HG03439 (cell line): ENCODE data around the gene ABL1.

Experiments
- ATAC-seq: cut with Tn5 transposase; IDR thresholded peaks from one replicate; pipeline ENCODE4 v1.9.1; 2021; ENCODE audit warnings: mild to moderate bottlenecking, moderate library complexity; ENCODE audit not compliant: unreplicated experiment

The ABL1 gene

DNA sequence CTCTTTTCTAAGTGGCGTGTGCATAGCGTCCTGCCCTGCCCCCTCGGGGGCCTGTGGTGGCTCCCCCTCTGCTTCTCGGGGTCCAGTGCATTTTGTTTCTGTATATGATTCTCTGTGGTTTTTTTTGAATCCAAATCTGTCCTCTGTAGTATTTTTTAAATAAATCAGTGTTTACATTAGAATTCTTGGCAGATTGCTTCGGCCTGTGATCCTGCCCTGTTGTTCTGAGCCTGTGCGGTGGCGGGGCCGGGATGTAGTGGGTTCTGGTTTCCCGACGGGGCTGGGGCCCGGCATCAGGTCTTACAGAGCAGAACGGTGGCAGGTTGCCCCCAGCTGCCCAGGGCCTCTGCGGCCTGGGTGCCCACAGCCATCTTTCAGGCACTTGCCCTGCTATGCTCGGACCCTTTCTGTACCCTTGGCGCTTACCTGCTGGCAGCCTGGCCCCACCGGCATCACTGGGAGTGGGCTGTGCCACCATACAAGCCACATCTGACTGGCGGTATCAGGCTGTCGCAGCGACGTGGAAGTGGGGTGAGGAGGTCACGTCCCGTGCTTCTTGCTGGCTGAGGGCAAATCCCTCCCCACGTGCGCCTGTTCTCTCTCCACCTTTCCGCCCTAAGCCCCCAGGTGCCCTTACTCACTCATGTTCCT lies 52.6 kb downstream of the ABL1 start:
- no peak for ATAC-seq

DNA sequence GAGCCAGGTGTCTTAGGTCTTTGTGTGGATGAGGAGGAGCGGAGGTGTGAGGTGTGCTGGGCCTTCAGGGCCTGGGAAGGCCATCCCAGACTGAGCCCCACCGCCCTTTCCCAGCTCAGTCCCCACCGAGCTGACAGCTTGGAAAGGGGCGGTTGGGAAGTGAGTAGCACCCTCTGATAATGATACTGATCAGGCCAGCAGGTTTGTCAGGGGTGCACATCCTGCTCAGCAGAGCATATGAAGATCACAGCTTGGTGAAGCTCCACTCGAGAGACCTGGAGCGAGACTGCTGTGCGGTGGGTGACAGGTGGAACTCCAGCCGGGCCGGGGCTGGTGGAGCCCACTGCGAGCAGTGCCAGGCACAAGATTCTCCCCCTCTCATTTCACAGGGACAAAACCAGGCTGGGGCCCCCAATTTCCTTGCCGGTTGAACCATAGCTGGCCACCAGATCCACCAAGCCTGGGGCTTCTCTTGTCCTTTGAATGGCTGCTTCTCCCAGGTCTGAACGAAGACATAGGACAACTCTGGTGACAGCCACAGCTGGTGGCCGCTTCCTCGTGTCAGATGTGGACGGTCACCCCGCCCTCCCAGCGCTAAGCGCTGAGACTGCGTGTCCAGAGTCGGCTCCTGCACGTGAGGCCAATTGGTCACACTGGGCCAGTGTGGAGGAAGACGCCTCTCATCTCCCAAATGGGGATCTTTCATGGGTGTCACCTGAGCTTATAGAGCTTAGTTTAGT lies 53.3 kb downstream of the ABL1 start:
- no peak for ATAC-seq

DNA sequence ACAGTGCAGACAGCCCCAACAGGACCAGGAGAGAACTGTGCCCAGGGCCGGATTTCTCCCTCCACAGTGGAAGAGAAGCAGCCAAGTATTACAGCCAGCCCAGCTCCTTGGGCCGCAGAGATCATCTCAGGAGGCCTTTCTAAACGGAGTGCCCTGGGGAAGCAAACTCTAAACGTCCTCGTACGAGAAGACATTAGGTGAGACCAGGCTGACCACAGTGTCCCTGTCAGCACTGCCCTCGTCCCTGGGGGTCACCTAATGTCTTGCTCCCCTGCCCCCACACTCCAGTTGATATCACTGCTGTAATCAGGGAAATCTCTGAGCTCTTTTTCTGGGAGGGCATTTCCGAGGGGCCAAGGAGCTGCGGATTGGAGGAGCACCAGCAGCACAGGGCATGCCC lies 55.1 kb downstream of the ABL1 start:
- ATAC-seq, result no peak

DNA sequence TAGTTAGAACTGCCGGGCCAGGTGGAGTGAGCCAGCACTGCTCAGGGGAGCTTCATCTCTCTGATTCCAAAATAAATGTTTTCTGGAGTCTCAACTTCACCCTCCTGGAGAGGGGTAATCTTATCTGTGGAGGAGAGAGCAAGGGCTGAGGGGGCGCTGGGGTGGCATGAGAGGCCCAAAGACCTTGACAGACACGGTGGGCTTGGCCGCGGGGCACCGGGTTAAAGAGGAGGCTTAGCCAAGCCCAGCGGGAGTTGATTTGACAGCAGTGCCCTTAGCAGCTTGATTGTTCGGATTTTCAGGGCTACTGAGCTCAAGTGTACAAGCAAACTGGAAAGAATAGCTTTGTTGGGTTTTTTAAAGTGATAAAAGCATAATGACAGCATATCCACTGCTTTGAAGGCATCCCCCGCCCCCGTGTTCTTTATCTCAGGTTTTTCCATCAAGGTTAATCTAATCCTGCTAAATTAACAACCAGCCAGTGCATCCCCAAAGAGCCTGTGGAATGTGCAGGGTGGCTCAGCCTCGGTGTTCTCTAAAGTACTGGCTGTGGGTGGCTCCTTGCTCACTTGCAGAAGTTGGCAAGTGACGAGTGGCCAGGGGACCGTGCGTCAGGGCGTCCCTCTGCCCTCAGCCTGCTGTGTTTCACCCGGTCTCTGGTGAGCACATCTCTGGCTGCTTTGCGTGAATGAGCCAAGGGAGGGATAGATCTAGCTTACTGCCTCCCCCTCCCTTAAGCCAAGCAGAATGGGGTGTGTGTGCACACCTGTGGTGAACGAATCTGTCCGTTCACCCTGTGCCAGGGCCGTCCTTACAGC lies 56.0 kb downstream of the ABL1 start:
- ATAC-seq, result no peak

DNA sequence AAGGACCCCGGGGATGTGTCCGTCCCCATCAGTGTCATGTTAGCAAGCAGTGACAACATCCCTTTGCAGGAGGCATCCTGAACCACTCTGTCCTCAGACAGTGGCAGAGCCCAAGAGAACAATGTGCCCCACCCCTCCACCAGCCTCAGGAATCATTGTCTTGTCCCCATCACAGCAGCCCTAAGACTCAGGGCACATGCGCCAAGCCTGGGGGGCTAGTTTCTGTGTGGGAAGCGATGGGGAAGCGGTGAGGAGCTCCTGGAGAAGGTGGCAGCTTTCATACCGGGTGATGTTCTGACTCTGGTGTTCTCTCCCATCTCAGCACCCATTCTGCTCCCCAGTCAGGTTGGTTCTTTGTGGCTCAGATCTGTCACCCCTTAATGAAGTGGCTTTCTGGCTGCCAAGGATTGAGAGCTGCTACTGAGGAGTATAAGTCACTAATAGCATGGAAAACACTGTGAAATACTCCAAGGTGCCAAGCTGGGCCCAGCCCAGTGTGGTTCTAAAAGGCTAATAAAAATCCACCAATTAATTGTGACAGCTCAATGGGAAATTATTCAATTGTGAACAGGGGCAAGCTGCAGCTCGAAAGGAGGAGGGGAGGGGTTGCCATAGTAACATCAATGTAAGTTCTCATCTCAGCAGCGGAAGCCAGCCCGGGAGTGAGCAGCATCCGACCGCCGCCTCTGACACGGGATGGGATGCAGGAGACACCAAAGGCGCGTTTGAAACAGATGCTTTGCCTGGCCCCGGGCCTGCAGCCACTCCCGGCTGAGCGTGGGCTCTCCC lies 56.8 kb downstream of the ABL1 start:
- no peak for ATAC-seq

DNA sequence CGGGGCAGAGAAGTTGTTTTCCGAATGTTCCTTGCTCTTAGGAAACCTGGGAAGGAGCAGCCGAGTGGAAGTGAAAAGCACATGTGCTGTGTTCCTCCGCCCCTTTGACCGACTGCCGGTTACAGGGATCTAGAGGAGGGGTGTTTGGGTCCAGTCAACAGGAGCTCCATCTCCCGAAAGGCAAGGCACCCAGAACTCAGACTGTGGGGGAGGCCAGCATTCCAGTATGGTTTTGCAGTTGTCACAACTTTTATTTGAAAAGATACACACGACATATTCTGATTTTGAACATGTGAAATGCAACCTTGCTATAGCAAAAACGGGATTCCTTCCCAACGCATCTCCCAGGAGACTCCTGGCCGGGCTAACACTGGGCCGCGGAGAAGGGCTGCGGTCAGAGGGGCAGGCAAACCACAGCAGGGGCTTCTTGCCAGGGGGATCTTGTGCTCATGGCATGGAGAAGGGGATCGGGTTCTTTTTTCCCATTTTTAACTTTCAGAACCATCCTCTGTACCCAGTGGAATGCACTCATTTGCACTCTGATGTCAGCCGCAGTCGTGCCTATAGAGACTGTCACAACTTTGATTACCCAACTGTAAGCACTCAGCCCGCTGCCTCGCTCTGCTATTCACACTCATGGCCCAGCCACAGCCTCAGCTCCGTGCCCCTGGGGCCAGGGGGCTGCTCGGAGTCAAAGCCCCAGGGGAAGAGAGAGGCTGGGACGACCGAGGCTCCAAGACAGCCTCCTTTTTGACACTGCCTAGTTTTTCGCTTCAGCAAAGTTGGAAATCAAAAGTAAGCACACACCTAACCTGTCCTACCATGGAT lies 57.6 kb downstream of the ABL1 start:
- ATAC-seq, result no peak

DNA sequence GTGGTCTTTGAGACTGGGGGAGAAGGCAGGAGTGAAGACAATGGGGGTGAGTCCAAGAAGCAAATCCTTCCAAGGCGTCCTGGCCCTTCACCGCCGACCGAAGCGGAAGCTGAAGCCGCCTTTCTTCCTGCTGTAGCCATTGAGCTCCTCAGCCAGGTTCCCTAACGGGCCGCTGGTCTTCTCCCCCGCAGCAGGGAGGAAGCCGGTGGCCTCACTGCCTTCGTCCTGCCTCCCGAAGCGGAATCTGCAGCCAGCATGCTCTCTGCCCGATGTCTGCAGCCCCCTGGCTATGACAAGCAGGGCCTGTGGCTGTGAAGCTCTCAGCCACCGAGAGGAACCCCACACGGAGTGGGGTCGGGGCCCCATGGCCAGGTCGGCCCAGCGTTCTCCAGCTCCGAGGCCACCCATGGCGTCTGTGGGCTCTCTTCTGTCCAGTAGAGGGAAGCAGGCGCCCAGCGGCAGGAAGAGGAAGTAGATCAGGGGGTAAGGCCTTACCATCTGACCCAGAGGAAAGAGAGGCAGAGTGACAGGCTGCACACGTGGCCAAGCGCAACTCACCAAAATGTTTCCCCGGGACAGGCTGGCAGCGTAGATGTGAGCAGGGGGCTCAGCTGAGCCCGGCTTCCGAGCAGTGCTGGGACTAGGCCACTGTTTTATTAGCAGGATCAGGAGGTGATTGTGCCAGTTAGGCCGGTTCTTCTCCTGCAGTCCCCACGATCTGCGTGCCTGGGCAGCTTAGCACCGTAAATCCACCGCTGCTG lies 58.5 kb downstream of the ABL1 start:
- no peak for ATAC-seq

DNA sequence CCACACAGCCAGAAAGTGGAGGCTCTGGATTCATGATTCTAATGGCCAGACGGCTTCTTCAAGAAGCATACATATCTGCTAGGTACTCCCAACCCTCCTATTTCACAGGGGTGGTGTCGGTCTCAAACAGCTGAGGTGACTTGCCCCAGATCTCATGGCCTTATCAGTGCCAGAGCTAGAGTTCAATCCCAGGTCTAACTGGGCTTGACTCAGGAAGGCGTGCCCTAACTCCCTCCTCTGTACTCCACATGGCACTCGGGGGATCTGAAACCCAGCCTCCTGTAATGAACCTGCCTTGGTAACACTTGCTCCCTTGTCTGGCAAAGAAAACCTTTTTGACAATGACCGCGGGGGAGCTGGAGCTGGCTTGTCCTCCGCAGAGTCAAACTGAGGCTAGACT lies 59.5 kb downstream of the ABL1 start:
- no peak for ATAC-seq

DNA sequence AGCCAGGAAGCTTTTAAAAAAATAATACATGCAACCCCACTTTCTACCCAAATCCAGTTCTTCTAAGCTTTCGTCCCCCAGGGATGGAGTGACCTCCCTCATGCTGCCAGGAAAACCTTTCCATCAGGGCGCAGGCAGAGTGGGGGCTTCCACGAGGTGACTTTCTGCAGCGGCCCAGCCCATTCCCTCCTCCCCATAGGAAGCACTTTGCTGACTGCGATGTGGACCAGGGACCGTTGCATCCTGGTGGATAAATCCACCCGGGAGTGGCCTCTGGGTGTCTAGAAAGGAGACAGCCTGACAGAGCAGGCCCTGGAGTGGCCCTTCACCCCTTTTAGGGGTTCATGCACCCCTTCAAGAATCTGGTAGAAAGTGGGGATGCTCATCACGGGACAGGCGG lies 60.0 kb downstream of the ABL1 start:
- ATAC-seq, result no peak

DNA sequence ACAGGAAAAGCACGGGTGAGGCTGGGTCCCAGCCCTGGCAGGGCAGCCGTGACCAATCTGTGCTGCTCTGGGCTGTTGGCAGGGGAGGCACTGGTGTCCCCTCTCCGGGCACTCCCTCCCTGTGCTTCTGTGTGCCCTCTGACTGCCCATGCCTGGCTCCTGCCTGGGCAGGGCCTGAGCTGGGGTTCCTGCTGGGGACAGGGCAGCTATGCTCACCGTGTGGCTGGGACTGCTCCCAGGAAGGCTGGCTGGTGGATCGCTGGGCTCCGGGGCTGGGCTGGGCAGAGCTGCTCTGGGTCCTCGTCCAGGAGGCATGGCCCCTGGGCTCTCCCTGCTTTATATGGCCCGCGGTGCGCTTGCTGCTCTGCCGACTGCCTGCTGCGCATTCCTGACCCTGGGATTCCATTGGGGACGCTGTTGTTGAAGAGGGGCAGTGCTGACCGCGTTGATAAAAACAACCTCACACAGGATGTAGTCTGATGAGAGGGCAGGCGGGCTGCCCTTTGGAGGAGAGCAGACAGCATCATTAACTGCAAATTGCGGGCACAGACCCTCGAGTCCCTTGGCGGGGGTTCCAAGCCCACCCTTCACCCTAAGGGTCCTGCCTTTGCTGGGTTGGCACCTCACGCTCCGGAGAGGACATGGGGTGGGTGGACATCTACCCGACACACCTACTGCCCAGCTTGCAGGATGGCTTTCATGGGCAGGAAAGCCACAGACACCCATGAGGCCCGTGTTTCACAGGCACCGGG lies 60.6 kb downstream of the ABL1 start:
- ATAC-seq, result no peak

DNA sequence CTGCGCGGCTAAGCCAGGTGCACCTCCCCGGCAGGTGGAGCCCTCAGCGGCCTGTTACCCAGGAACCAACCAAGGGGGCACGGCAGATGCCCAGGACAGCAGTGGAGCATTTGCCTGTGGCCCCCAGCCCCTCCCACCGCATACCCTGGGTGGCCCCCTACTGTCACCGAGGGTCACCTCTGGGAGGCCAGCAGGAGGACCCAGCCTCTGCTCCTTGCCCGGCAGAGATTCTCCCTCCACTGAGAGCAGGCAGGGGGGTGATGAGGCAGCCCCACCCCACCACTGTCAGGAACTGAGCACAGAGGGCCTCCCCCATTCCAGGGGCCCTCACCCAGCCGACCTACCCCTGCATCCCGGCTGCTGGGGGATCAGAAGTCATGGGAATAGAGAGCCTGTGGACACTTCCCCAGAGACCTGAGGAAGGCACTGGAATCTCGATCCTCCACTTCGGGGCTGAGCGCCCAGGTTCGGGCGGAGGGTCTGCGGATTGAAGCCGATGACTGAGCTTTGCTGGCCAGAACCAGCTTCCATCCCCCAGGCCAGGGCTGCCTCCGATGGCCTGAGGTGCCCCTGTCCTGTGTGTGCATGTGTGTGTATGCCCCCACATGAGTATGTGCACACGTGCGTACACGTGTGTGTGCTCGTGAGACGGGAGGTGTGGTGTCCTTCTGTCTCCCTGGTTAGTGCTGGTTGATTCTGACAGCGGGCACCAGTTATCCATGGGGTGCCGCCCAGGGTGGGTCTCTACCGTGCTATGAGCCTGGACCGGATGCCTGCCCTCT lies 61.4 kb downstream of the ABL1 start, which contains the start of gene QRFP:
Gene QRFP (minus strand): TSS at position 580 of the 782 bp plus-strand sequence. CDS start 2,974 bp downstream, outside the sequence.
- ATAC-seq, result no peak

DNA sequence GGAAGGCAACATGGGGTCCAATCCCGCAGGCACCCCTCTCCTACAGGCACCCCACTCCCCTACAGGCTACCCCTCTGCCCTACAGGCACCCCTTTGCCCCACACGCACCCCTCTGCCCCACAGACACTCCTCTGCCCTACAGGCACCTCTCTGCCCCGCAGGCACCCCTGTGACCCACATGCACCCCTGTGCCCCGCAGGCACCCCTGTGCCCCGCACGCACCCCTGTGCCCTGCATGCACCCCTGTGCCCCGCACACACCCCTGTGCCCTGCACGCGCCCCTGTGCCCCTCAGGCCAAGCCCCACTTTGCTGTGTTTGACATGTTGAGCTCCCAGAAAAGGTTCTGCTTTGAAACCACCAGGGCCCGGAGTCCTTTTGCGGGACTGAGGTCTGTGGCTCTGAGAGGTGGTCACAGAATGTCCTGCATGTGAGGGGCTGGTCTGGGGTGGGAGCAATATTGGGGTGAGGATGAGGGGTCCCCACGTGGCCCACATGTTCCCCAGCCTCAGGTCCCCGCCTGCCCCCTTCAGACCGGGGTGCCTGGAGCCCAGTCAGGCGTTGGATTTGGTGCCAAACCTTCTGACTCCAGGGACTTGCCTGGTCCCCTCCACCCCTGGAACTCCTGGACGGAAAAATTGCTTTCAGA lies 62.2 kb downstream of the ABL1 start:
- no peak for ATAC-seq

DNA sequence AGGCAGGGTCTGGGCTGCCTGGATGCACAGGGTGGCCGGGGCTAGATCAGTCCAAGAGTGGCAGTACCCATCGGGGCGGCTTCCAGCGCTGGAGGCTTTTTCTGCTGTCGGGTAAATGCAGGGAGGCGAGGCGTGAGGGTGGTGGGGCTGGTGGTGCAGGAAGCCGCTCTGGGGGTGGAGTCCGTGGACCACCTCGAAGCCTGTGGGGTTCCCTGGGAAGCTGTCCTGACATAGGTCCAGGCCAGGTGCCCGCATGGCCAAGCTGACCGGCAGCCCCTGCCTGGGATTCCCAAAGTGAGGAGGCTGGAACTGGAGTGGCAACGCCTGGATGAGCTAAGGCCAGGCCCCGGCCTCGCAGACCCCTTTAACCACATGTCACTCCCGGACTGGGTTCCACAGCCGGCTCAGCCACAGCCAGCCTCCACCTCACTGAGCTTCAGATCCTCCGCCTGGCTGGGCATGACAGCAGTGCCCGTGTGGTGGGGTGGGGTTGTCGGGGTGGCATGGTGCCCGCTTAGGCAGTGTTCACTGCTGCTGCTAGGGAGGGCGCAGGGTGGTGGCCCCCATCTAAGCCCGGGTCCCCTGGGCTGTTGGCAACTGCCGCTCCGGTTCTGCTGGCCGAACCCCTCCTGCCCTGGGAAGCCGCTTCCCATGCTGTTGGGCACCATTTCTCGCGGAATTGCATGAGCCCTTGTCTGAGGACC lies 62.9 kb downstream of the ABL1 start:
- ATAC-seq, result no peak

DNA sequence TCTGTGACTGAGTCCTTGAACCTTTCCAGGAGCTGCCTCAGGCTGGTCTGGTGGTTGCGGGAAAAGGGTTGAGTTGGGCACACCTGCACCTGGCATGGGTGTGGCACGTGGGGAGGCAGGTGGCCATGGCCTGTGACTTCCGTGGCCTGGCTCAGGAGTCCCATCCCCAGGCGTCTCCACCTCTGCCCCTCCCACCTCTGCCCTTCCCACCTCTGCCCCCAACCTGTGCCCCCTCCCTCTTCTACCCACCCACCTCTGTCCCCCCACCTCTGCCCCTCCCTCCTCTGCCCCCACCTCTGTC lies 63.4 kb downstream of the ABL1 start:
- ATAC-seq, result no peak

DNA sequence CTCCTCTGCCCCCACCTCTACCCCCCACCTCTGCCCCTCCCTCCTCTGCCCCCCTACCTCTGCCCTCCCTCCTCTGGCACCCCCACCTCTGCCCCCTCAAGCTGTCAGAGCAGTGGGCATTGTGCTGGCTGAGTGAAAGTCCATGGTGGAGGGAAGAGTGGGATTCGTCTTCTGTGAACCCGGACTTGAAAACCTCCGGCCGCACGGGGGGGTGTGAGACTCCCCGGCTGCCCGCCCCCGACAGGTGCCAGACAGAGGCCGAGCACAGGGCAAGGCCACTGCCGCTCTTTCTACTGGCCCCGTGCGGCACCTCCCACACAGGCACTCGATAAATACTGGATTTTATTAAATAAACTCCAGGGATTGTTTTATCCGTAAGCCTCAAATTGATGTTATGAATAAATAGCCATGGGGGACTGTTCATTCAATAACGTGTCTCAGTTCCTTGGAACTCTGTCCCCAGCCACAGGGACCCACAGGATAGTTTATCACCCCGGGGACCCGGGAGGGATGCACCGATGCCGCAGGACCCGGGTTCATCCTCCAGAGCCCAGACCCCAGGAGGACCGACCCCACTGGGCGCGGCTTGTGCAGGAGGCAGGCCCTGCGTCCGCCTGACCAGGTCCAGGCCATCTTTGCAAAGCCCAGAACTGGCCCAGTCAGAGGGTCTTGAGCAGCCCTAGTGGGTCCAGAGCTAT lies 64.1 kb downstream of the ABL1 start:
- no peak for ATAC-seq

DNA sequence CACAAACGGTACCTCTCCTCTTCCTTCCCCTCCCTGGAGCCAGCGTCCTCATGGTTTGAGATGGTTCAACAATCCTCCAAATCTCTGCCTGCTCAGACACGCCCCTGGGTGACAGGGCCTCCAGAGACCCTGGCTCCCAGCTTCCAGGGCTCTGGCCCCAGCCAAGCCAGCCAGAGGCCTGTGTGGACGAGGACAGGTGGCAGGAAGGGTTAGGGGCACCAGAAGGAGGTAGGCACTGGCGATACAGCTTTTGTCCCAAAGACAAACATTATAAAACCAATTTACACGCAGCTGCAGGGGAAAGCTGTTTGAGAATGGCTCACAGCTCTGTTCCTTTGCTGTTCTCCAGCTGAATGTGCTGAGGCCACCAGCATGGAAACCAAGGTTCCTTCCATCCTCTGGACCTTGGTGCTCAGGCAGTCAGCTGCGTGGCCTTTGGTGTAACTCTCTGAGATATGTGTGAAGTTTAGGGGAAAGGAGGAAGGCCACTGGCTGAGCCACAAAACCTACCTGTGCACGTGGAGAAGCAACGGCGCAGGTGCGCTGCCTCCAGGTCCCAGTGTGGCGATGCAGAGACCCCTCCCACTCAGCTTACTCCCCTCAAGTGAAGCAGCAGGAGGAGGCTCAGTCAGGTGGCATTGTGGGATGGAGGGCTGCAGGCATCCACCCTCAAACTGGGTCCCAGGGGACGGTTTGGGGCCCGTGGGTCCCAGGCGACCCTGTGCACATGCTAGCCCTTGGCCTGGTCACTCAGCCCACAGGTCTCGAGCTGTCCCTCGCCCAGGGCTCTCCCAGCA lies 65.8 kb downstream of the ABL1 start:
- no peak for ATAC-seq
